GM18861 (cell line): ENCODE data around the gene VSIG1.

Experiments
- ATAC-seq: cut with Tn5 transposase; IDR thresholded peaks from one replicate; pipeline ENCODE4 v1.9.1; 2021; ENCODE audit not compliant: unreplicated experiment

VSIG1 gene

DNA sequence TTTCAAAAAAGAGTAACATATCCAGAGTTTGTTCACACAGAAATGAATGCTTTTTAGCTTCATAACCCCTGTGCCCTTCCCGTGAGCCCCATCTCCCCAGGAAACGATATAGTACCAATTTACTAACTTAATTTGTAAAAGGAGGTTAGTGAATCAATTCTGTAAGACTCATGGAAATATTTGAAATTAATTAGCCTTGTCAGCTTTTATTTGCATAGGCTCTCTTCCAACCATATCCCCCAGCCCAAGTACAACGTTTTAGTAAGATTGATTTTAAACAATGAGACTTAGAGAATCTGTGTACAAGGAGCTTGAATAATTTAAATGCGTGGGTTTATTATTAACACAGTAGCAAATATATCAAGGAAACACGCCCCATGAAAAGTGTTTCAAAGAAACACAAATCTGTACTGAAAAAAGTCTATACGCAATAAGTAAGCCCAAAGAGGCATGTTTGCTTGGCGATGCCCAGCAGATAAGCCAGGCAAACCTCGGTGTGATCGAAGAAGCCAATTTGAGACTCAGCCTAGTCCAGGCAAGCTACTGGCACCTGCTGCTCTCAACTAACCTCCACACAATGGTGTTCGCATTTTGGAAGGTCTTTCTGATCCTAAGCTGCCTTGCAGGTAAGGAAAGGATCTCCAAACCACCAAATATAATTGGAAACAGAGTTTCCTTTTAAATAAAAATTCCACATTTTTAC, at the start of gene VSIG1:
TSS of gene VSIG1 (plus strand) at position 512 of the 703 bp plus-strand sequence. CDS start at position 578, 66 bp downstream.
- no peak for ATAC-seq

DNA sequence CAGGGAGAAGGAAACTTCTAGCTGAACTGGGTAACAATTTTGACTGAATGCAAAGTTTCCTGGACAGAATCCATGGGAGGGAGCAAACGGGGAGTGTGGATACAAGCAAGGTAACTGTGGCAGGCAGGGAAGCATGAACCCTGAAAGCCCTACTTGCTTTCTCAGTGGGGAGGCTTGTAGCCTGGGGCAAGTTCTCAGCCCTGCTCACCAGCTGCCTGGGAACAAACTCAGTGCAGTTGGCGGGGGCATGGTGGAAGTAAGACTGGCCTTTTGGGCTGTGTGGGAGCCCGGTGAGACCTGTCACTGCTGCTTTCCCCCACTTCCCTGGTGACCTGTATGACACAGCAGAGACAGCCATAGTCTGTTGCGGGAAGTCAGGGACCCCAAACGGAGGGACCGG, 48.7 kb upstream of the VSIG1 start:
- no peak for ATAC-seq

DNA sequence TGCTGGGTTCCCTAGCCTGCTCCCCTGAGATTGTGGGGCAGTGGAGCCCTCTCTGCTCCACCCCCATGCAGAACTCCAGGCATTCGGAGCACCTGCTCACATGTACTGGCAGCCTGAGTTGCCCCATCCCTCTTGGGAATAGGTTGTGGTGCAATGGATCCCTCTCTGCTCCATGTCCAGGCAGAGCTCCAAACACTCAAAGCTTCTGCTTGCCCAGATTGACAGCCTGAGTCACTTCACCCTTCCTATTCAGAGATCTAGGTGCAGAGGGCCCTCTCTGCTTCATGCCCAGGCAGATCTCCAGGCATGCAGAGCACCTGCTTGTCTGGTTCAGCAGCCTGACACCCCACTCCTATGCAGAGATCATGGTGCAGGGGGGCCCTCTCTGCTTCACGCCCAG, 44.1 kb upstream of the VSIG1 start:
- no peak for ATAC-seq

- peak; percentile 96 for ATAC-seq
Measured at GRCh38 chrX:108001218-108001814, 43.5 kb upstream of the VSIG1 start.

DNA sequence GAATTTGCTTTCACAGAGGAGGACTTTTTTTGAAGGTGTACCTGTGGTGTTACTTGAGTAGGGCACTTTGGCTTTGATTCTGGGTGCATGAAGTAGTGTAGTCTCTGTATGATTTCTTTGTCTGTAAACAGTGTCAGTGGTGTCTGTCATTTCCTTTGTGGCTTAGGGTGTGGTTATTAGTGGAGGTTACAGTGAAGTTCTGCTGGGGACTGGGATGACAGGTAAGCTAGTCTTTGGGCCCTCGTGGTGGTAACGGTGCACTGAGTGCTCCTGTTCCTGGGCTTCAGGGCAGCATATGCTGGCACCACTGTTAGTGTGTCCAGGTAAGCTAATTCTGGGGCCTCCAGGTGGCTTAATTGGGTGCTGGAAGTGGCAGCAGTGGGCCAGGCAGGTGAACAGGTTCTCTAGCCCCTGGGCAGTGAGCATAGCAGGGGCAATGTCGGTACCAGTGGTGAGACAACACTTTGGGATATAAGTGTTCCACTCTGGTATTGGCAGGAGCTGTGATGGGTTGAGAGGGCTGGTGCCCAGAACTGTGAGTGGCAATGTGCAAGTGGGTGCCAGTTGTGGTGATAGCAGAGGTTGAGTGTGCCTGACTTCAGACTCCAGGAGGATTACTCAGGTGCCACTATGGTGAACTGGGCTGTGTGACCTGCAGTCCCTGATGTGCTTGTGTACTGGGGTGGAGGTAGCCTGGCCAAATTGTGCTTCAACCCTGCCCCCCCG, 26.0 kb upstream of the VSIG1 start:
- no peak for ATAC-seq

DNA sequence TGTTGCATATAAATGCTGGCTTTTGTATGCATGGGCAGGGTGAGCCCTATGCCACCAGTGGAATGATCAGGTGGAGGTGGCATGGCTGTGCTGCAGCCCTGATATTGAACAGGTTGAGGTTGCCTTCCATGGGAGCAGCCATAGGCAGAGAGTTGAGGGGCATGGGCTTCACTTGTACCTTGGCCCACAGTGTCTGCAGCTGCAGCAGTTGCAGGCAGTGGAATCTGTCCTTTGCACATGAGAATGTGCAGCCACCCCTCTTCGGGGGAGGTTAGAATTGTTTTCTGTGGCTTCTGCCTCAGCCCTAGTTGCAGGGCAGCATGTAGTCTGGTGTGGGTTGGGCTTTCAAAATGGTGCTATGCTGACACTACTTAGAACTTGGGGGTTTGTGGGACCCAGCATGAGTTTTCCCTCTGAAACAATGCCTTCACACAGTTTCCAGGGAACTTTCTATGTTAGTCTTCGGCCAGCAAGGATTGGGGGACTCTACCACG, 25.4 kb upstream of the VSIG1 start:
- ATAC-seq, result no peak

DNA sequence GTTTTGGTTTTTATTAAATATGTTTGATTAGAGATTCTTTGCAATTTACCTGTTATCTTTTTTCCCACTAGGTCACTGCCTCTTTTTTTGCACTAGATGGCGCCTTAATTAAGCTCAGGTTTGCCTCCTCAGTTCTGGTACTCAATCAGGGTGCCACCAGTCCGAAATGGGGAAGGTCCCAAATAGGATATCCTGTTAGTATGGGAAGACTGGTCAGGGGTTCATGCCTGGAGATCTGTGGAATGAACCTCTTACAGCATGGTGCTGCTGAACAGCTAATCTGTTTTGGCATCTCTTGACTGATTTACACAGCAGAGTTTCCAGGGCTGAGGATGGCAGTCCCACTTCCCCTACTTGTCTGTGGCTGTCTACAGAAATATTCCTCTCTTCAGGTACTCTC, 24.2 kb upstream of the VSIG1 start:
- ATAC-seq, result no peak

GRCh38 chrX:108022491-108023089, 22.3 kb upstream of the VSIG1 start:
- ATAC-seq, result no peak

DNA sequence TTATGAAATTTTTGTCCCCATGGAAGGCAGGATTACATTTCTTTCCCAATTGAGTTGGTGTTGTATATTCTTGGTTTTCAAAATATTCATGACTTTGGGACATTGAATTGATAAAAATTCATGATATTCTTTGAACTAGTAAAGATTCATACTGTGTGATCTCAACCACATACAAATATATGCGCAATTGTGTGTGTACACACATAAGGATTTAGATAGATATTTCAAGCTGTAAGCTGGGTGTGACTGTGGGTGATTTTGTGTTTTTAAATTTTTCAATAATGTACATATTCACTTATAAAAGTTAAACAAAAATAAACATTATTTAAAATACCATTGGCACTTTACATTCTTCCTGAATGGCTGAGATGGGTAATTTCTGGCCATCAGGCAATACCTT, 19.5 kb upstream of the VSIG1 start:
- ATAC-seq, result no peak

DNA sequence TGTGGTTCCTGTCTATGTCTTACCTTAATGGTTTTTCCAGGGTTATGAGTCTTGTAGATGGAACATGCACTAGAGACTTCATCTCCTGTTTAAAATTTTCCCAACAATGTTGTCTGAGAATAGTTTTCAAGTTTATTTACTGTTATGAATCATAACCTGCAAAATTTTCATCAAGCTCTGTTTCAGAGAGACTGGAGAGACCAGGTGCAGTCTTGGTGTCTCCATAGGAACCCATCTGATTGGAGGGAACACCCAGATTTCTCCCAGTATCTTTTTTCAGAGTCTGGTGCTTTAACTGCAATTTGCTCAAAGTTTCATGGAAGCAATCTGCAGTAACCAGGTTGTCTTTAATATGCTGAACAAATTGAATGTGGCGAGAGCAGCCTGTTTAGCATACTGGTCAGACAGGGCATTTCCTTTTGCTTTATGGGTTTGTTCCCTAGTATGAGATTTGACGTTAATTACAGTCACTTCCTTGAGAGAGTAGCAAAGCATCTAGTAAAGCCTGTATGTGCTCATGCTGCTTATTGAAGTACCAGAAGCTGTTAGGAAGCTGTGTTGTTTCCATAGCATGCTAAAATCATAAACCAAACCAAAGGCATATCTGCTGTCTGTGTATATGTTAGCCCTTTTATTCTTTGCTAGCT, 18.8 kb upstream of the VSIG1 start:
- ATAC-seq, result no peak

DNA sequence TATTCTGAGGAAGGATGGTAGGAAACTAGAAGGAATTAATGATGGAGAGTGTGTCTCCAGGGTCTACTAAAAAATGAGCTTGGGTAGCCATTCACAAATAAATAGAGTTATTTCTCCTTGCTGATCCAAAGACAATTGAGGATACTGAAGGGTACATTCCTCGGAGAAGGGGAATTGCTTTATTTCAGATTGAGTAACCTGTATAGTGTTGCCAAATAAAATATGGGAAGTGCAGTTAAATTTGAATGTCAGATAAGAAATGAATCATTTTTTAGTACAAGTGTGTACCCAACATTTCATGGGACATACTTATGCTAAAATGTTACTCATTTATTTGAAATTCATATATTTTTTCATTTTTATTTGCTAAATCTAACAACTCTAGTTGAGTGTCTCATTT, 16.0 kb upstream of the VSIG1 start:
- no peak for ATAC-seq

DNA sequence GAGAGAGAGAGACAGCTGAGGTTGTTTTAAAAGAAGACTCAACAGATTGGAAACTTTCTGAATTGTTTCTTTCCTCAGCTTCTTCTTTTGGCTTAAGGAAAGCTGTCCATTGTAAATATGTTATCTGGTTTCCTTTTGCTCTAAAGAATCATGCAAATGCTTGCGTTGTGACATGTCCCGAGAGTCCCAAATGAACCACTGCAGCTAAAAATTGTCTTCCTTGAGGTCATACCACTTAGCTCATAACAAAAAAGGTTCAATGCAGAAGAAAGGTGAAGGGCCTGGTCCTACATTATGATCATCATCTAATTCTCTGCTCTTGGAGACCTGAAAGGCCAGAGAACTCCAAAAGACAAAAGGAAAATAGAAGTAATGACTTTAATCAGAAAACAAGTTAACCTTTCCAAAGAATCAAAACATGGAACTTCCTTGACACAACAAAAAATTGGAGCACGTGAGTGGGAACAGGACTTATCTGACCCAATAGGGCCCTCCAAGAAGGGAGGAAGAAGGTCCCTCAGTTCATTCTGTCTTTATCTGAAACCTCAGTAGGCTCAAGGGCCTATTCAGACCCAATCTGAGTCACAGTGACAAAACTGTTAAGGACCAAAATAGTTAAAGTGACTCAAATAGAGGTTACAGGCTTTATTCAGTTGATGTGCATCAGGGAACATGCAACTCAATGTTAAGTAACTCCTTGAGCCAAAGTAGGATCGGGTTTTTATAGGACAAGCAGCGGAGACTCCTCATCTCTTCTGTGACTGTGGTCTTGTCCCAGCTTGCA, 14.7 kb upstream of the VSIG1 start:
- ATAC-seq, result no peak

DNA sequence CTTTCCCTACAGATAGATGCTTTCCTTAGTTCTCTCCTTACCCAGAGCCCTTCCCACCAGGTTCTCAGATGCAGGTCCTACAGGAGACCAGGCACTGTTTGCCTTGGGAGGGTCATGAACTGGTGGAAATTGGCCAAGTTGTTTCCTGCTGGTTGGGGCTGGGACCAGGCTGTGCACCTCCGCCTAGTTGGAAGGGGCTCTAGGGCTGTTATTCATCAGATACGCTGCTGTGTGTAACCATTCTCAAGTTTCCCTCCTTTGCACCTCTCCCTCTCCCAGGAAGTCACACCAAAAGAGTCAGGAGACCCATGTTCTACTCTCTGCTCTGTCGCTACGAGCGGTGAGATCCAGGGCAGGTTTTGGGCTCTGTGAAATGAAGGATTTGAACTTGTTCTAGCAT, 11.9 kb upstream of the VSIG1 start:
- ATAC-seq, result no peak

DNA sequence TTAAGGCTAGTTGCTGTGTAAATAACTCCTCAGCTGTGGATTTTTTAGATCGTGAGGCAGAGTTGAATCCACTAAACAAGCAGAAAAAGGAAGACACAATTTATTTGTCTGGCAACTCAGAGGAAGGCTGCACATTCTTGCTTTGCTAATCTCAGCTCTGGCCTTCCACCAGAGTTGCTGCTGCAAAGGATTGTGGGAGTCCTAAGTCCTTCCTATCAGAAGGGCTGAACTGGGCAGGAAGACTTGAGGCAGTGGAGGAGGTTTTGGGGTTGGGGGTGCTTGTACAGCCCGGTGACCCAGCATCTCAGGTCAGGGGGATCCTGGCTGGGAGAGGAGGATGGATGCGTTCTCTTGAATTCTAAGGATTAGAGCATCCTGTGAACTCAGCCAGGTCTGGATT, 11.0 kb upstream of the VSIG1 start:
- ATAC-seq, result no peak

GRCh38 chrX:108034725-108035124, 10.1 kb upstream of the VSIG1 start:
- ATAC-seq, result no peak

DNA sequence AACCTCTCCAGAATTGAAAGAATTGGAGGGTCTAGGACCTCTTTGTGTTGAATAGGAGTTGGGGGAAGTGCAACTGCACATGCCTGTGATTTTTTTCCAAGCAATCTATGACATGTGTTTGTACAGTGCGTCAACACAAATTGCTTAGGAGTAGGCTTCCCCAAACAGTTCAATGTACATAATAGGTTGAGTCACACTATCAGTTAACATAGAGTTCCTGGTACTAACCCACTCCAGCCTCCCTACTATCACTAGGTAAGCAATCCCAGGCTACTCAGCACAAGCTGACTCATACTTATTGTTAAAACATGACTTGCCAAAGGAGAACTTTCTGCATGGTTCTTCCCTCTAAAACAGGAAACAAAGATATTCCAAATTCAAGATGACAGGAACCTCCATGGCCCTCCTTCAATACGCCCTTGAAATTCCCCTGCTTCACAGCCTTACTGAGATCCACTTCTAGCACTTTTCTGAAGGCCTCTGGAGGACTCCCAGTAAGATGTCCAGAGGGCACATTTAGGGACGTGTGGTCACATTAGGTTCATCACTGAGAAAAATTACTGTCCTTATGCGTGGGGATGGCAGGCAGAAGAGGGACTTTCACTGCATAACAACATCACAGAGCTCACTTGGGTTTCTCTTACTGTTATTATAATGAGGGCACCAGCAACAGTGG, 8.4 kb upstream of the VSIG1 start:
- no peak for ATAC-seq

DNA sequence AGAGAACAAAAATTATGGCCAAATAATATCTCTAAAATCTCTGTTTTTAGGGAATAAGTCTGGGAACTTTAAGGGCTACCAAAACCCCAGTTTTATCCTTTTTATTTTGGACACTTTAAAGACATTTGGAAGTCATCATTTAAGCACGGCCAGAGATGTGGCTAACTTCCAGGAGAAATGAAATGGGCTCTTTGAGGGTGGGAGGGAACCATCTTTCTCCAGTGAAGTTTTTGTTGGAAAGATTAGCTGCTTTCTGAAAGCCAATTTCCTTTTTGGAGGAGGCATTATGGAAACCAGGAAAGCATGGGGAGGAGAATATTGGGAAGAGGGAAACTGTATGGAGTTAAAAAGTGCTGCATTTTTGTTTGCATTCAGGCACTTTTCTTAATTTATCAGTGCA, 4.8 kb downstream of the VSIG1 start:
- ATAC-seq, result no peak

- ATAC-seq, result no peak
Measured at GRCh38 chrX:108053218-108053617, 8.4 kb downstream of the VSIG1 start.

DNA sequence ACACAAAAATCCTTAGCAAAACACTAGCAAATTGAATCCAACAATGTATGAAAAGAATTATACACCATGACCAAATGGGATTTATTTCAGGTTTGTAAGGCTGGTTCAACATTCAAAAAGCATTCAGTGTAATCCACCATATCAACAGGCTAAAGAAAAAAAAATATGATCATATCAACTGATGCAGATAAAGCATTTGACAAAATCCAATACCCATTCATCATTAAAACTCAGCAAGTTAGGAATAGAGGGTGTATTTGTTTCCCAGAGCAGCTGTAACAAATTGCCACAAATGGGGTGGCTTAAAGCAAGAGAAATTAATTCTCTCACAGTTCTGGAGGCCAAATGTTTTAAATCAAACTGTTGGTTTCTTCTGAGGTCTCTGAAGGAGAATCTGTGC, 10.7 kb downstream of the VSIG1 start:
- no peak for ATAC-seq

GRCh38 chrX:108059801-108060200, 14.9 kb downstream of the VSIG1 start:
- ATAC-seq, result no peak
